Loucy (cell line): ENCODE results near the gene GREB1.

Experiments
- H2AFZ ChIP-seq: fragments of 200-600 bp; sonication (generic); 2 replicates; pipeline ENCODE4 v1.6.0; 2016; ENCODE audit warnings: antibody characterized with exemption, mild to moderate bottlenecking, low read length, moderate library complexity
- H3F3A ChIP-seq: fragments of 200-600 bp; 2 replicates; pipeline ENCODE4 v1.6.0; 2016; ENCODE audit warnings: antibody characterized with exemption, low read depth, mild to moderate bottlenecking
- H3K27me3 ChIP-seq: fragments of 200-600 bp; sonication (generic); 2 replicates; pipeline ENCODE4 v1.6.1; 2014; ENCODE audit warnings: low read length, mild to moderate bottlenecking; ENCODE audit not compliant: insufficient read depth, poor library complexity, severe bottlenecking
- H3K36me3 ChIP-seq: fragments of 200-600 bp; sonication (generic); 2 replicates; pipeline ENCODE4 v1.6.1; 2016; ENCODE audit warnings: low read length; ENCODE audit not compliant: insufficient read depth
- H3K4me1 ChIP-seq: fragments of 200-600 bp; sonication (generic); 2 replicates; pipeline ENCODE4 v1.5.1; 2014; ENCODE audit warnings: low read length, mild to moderate bottlenecking; ENCODE audit not compliant: insufficient read depth, poor library complexity, severe bottlenecking
- H3K4me2 ChIP-seq: fragments of 200-600 bp; sonication (generic); 2 replicates; pipeline ENCODE4 v1.6.0; 2014; ENCODE audit warnings: antibody characterized with exemption, low read length, low read depth, mild to moderate bottlenecking; ENCODE audit not compliant: poor library complexity, severe bottlenecking
- H3K4me3 ChIP-seq: fragments of 200-600 bp; sonication (generic); 2 replicates; pipeline ENCODE4 v1.5.1; 2014; ENCODE audit warnings: low read length, mild to moderate bottlenecking, mixed read lengths; ENCODE audit not compliant: poor library complexity, severe bottlenecking
- H3K79me2 ChIP-seq: fragments of 200-600 bp; sonication (generic); 2 replicates; pipeline ENCODE4 v1.6.1; 2014; ENCODE audit warnings: low read length; ENCODE audit not compliant: insufficient read depth
- H3K9ac ChIP-seq: fragments of 200-600 bp; sonication (generic); 2 replicates; pipeline ENCODE4 v1.6.0; 2014; ENCODE audit warnings: mild to moderate bottlenecking, low read depth, low read length, moderate library complexity; ENCODE audit not compliant: poor library complexity, severe bottlenecking
- H3K9me2 ChIP-seq: fragments of 200-600 bp; sonication (generic); replicated peaks from 2 replicates; pipeline ENCODE4 v1.6.1; 2016; ENCODE audit warnings: low read depth, low read length, mixed read lengths
- H3K9me3 ChIP-seq: fragments of 200-600 bp; sonication (generic); 2 replicates; pipeline ENCODE4 v1.6.1; 2014; ENCODE audit warnings: mild to moderate bottlenecking, antibody characterized with exemption, low read length, low read depth; ENCODE audit not compliant: insufficient read depth
- H4K20me1 ChIP-seq: fragments of 200-600 bp; sonication (generic); 2 replicates; pipeline ENCODE4 v1.6.0; 2014; ENCODE audit warnings: antibody characterized with exemption, low read length, mild to moderate bottlenecking; ENCODE audit not compliant: insufficient read depth, poor library complexity, severe bottlenecking
- EZH2phosphoT487 ChIP-seq: fragments of 200-600 bp; IDR thresholded peaks from 2 replicates; pipeline ENCODE4 v1.6.1; 2018; ENCODE audit warnings: antibody characterized with exemption, mild to moderate bottlenecking, moderate library complexity, borderline replicate concordance
- TF ChIP-seq, protein P1 (sequence below): fragments of 200-600 bp; sonication (generic); conservative IDR thresholded peaks from 2 replicates; pipeline ENCODE4 v1.5.1; 2014; ENCODE audit warnings: mild to moderate bottlenecking, antibody characterized with exemption, low read length

GREB1 gene

DNA sequence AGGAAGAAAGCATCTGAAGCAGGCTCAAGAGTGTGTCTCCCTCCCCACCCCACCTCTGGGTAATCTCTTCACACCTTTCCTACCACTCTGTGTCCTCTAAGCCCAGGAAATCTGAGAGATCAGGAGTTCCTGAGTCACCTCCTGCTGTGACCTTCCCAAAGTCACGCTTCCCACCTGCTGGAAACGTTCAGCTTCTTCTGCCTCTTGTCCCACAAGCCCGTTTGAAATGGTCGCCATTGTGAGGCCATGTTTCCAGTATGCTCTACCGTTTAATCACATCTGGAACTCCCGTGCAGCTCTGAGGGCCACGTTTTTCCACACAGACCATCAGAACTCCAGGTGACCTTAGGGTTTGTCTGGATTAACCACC is 25.9 kb downstream of the GREB1 start:
- no peak overlapping the region for H3K4me3 ChIP-seq
- no peaks in the 10 kb centered on the region for H3K36me3 ChIP-seq
- no peaks in the 10 kb centered on the region for H3F3A ChIP-seq
- no peak overlapping the region for H2AFZ ChIP-seq
- H4K20me1 ChIP-seq = no peaks in the 10 kb centered on the region
- no peaks in the 10 kb centered on the region for H3K79me2 ChIP-seq
- peaks cover 43% of the 10 kb centered on the region for H3K4me1 ChIP-seq
- H3K9ac ChIP-seq = no peak overlapping the region
- no peaks in the 10 kb centered on the region for H3K9me2 ChIP-seq
- H3K27me3 ChIP-seq = no peaks in the 10 kb centered on the region
- TF ChIP-seq, protein P1, sequence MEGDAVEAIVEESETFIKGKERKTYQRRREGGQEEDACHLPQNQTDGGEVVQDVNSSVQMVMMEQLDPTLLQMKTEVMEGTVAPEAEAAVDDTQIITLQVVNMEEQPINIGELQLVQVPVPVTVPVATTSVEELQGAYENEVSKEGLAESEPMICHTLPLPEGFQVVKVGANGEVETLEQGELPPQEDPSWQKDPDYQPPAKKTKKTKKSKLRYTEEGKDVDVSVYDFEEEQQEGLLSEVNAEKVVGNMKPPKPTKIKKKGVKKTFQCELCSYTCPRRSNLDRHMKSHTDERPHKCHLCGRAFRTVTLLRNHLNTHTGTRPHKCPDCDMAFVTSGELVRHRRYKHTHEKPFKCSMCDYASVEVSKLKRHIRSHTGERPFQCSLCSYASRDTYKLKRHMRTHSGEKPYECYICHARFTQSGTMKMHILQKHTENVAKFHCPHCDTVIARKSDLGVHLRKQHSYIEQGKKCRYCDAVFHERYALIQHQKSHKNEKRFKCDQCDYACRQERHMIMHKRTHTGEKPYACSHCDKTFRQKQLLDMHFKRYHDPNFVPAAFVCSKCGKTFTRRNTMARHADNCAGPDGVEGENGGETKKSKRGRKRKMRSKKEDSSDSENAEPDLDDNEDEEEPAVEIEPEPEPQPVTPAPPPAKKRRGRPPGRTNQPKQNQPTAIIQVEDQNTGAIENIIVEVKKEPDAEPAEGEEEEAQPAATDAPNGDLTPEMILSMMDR = no peak
- TF ChIP-seq EZH2phosphoT487 = no peak
- H3K4me2 ChIP-seq = peak overlapping the region; percentile 74
- H3K9me3 ChIP-seq = no peaks in the 10 kb centered on the region

DNA sequence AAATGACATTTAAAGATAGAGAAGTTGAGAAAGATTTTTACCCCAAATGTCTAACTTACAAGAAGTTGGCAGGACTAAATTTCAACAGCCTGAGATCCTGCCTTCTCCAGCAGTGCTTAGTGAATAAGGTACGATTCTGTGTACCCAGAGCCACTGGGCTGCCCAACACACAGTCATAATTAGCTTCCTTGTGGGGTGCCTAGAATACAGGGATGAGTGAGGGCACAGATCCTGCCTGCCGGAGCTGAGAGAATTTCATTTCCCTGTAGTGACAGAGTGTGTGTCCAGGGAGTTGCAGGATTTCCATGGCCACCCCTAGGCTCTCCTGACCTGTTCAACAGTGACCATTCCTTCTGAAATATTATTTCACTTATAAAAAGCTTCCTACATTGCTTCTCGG is 27.0 kb downstream of the GREB1 start:
- Histone ChIP-seq H3K36me3 (no peaks in the 10 kb centered on the region), H3K4me2 (no peak overlapping the region), H3F3A (no peaks in the 10 kb centered on the region), H2AFZ (no peak overlapping the region), H3K4me1 (peaks cover 33% of the 10 kb centered on the region), H3K9ac (no peak overlapping the region), H3K79me2 (no peaks in the 10 kb centered on the region), H4K20me1 (no peaks in the 10 kb centered on the region), H3K9me2 (no peaks in the 10 kb centered on the region), H3K9me3 (no peaks in the 10 kb centered on the region), H3K27me3 (no peaks in the 10 kb centered on the region), H3K4me3 (no peak overlapping the region)
- TF ChIP-seq EZH2phosphoT487 = no peak
- TF ChIP-seq, protein P1 = no peak

DNA sequence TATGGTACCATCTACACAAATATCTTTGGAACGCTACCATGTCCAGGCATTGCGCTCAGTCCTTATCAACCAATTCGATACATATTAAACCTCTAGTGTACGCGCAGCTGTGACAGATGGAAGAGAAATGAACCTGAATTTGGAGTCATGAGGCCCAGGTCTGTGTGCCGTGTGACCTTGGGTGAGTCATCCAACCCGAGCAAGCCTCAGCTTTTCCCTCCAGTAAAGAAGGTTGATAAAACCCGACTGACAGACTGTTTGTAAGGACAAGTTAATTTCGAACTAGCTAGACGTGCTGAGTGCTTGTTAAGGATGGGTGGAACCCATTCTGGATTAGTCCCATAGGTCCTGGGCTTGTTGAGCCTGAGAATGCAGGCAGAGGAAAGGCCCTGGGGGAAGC is 28.2 kb downstream of the GREB1 start:
- Histone ChIP-seq H3K4me1 (peaks cover 25% of the 10 kb centered on the region), H3K9ac (no peak overlapping the region), H2AFZ (no peak overlapping the region), H3K79me2 (no peaks in the 10 kb centered on the region), H3K27me3 (no peaks in the 10 kb centered on the region), H3F3A (no peaks in the 10 kb centered on the region), H3K4me2 (no peak overlapping the region), H3K4me3 (no peak overlapping the region), H3K9me3 (no peaks in the 10 kb centered on the region), H3K36me3 (no peaks in the 10 kb centered on the region), H4K20me1 (no peaks in the 10 kb centered on the region), H3K9me2 (no peaks in the 10 kb centered on the region)
- TF ChIP-seq, protein P1 = no peak
- TF ChIP-seq EZH2phosphoT487 = no peak
